Liver (tissue), 9 donors: ENCODE results near the gene TMEM98. TPM values are rescaled to one million over a fixed set of nuclear protein-coding genes. Genes with fewer than 3 reads are reported as not detected.

ENCODE experiments used
- DNase-seq: peaks from one replicate; pipeline ENCODE4 v3.0.0-alpha.2; 2017; ENCODE audit warnings: low spot score
- H3K27ac ChIP-seq, 2 donors: one replicate each; pipeline ENCODE4 v1.7.0; 2013; ENCODE audit warnings: inconsistent platforms in 2 of 2, low read length in 2 of 2, control low read depth in 1 of 2, low read depth in 1 of 2, mild to moderate bottlenecking in 1 of 2
- H3K27me3 ChIP-seq, 4 donors: one replicate each; pipeline versions ENCODE4 v1.6.1 to v1.7.0; 2013; ENCODE audit warnings: low read length in 3 of 4, inconsistent platforms in 1 of 4, mild to moderate bottlenecking in 1 of 4, moderate library complexity in 1 of 4; ENCODE audit not compliant: control insufficient read depth in 4 of 4, insufficient read depth in 4 of 4
- H3K36me3 ChIP-seq, 4 donors: one replicate each; pipeline versions ENCODE4 v1.6.1 to v1.7.0; 2013; ENCODE audit warnings: low read length in 3 of 4, mild to moderate bottlenecking in 3 of 4, low read depth in 1 of 4, moderate library complexity in 1 of 4; ENCODE audit not compliant: control insufficient read depth in 4 of 4, insufficient read depth in 3 of 4
- H3K4me1 ChIP-seq, 4 donors: one replicate each; pipeline versions ENCODE4 v1.6.1 to v1.7.0; 2013; ENCODE audit warnings: low read length in 3 of 4, mild to moderate bottlenecking in 3 of 4, moderate library complexity in 1 of 4; ENCODE audit not compliant: control insufficient read depth in 4 of 4, insufficient read depth in 4 of 4
- H3K4me3 ChIP-seq, 3 donors: one replicate each; pipeline versions ENCODE4 v1.6.1 to v1.7.0; 2013; ENCODE audit warnings: low read length in 3 of 3, control low read depth in 1 of 3, low read depth in 1 of 3, mild to moderate bottlenecking in 1 of 3
- H3K9ac ChIP-seq, 2 donors: one replicate each; pipeline ENCODE4 v1.7.0; 2013; ENCODE audit warnings: low read length in 2 of 2, mild to moderate bottlenecking in 2 of 2, moderate library complexity in 2 of 2, control low read depth in 1 of 2, low read depth in 1 of 2
- H3K9me3 ChIP-seq, 4 donors: one replicate each; pipeline versions ENCODE4 v1.6.1 to v1.7.0; 2013; ENCODE audit warnings: low read length in 3 of 4; ENCODE audit not compliant: control insufficient read depth in 4 of 4
- ATF3 ChIP-seq: IDR thresholded peaks from 2 replicates; pipeline ENCODE4 v1.6.1; 2016; ENCODE audit warnings: antibody characterized with exemption
- CTCF ChIP-seq: fragments of 150-350 bp; IDR thresholded peaks from 2 replicates; pipeline ENCODE4 v1.5.1; 2017; ENCODE audit warnings: improper control_type of control experiment, low read depth, low read length; ENCODE audit not compliant: missing input control
- EGR1 ChIP-seq, 2 donors: IDR thresholded peaks; 2 replicates each; pipeline ENCODE4 v1.6.1; 2016 to 2018; ENCODE audit warnings: antibody characterized with exemption in 2 of 2, low read depth in 2 of 2
- FOXA1 ChIP-seq: IDR thresholded peaks from 2 replicates; pipeline ENCODE4 v1.6.1; 2016; ENCODE audit warnings: antibody characterized with exemption
- FOXA2 ChIP-seq: IDR thresholded peaks from 2 replicates; pipeline ENCODE4 v1.6.1; 2016; ENCODE audit warnings: antibody characterized with exemption
- GABPA ChIP-seq, 2 donors: IDR thresholded peaks in 1 of 2; conservative IDR thresholded peaks in 1 of 2; 2 replicates each; pipeline ENCODE4 v1.6.1; 2016; ENCODE audit warnings: antibody characterized with exemption in 2 of 2, mild to moderate bottlenecking in 1 of 2, moderate library complexity in 1 of 2
- HNF4A ChIP-seq, 2 donors: conservative IDR thresholded peaks; 2 replicates each; pipeline ENCODE4 v1.6.1; 2016; ENCODE audit warnings: antibody characterized with exemption in 2 of 2, mild to moderate bottlenecking in 2 of 2
- HNF4G ChIP-seq: IDR thresholded peaks from 2 replicates; pipeline ENCODE4 v1.6.1; 2016; ENCODE audit warnings: antibody characterized with exemption
- JUND ChIP-seq, 2 donors: IDR thresholded peaks; 2 replicates each; pipeline ENCODE4 v1.6.1; 2016; ENCODE audit warnings: antibody characterized with exemption in 2 of 2
- MAX ChIP-seq: IDR thresholded peaks from 2 replicates; pipeline ENCODE4 v1.6.1; 2016; ENCODE audit warnings: antibody characterized with exemption
- NR2F2 ChIP-seq: IDR thresholded peaks from 2 replicates; pipeline ENCODE4 v1.6.1; 2016; ENCODE audit warnings: antibody characterized with exemption
- RAD21 ChIP-seq, 2 donors: IDR thresholded peaks; 2 replicates each; pipeline ENCODE4 v1.6.1; 2016; ENCODE audit warnings: antibody characterized with exemption in 2 of 2, mild to moderate bottlenecking in 2 of 2
- REST ChIP-seq: IDR thresholded peaks from 2 replicates; pipeline ENCODE4 v1.6.1; 2016; ENCODE audit warnings: antibody characterized with exemption, mild to moderate bottlenecking
- RXRA ChIP-seq, 2 donors: IDR thresholded peaks; 2 replicates each; pipeline ENCODE4 v1.6.1; 2017 to 2018; ENCODE audit warnings: antibody characterized with exemption in 2 of 2, mild to moderate bottlenecking in 1 of 2
- TAF1 ChIP-seq: conservative IDR thresholded peaks from 2 replicates; pipeline ENCODE4 v1.6.1; 2016; ENCODE audit warnings: antibody characterized with exemption, mild to moderate bottlenecking
- YY1 ChIP-seq: IDR thresholded peaks from 2 replicates; pipeline ENCODE4 v1.6.1; 2016; ENCODE audit warnings: antibody characterized with exemption, mild to moderate bottlenecking
- ZBTB33 ChIP-seq: IDR thresholded peaks from 2 replicates; pipeline ENCODE4 v1.6.1; 2016; ENCODE audit warnings: antibody characterized with exemption
- WGBS: extraction: QIAGEN DNeasy Blood & Tissue Kit; methylation state at CpG from one replicate; pipeline ENCODE4 v1.1.7; 2013; 5-methylcytosine and 5-hydroxymethylcytosine counted together
- polyA plus RNA-seq, 2 donors: library from polyadenylated mRNA; stranded (reverse) in 1 of 2; unstranded in 1 of 2; fragments of 200-250 nt in 1 of 2; fragments of >200 nt in 1 of 2; fragmentation: Nextera tagmentation in 1 of 2; extraction: Ambion mirVana in 1 of 2; gene quantifications; one replicate each; pipeline versions ENCODE4 v1.2.1 to v1.2.3, GENCODE V29; 2013 to 2015
- total RNA-seq, 2 donors: library from RNA; depleted of rRNA; stranded (reverse); fragments of >200 nt; gene quantifications; one replicate each; pipeline ENCODE4 v1.2.3, GENCODE V29; 2014
- donor health status: healthy.
- donor health status: healthy.
- donor health status: healthy.
- donor health status: healthy.
- donor health status: healthy.

Gene TMEM98
- total and polyA plus RNA-seq, 4 donors, result 7.0 to 17.5 (median 10.7) TPM

- Histone ChIP-seq H3K4me3 (no peak overlapping the region), H3K27me3 (no peaks in the 10 kb centered on the region), H3K27ac (no peak overlapping the region), H3K9ac (no peak overlapping the region), H3K9me3 (no peaks in the 10 kb centered on the region), H3K4me1 (peaks cover 2 to 11% (median 6%) of the 10 kb centered on the region in 4 donors), H3K36me3 (peaks cover 0 to 3% (median 0%) of the 10 kb centered on the region in 4 donors)
- TF ChIP-seq NR2F2 (no peak), HNF4A (conservative IDR thresholded peaks at IDR 0.05) (no peak), MAX (no peak), ATF3 (no peak), RXRA (IDR thresholded peaks at IDR 0.05) (no peak), HNF4G (no peak), EGR1 (IDR thresholded peaks at IDR 0.05; ENCODE audit: low read depth in 2 of 2) (no peak), YY1 (no peak), GABPA (IDR thresholded peaks at IDR 0.05 in 1 of 2, conservative IDR thresholded peaks at IDR 0.05 in 1 of 2) (no peak), TAF1 (no peak), CTCF (no peak), FOXA1 (no peak), ZBTB33 (no peak), RAD21 (IDR thresholded peaks at IDR 0.05) (no peak), REST (no peak), FOXA2 (no peak), JUND (IDR thresholded peaks at IDR 0.05) (no peak)
- WGBS, result 98% methylated on average over 1 of the region's 1 CpG
- DNase-seq, result no peak
Measured at GRCh38 chr17:32930512-32930911, 2.6 kb downstream of the TMEM98 start.

GRCh38 chr17:32931686-32932085 lies 3.7 kb downstream of the TMEM98 start:
- Histone ChIP-seq H3K9me3 (no peaks in the 10 kb centered on the region), H3K4me1 (peaks cover 2 to 11% (median 6%) of the 10 kb centered on the region in 4 donors), H3K27ac (no peak overlapping the region), H3K4me3 (no peak overlapping the region), H3K27me3 (no peaks in the 10 kb centered on the region), H3K9ac (no peak overlapping the region), H3K36me3 (peaks cover 0 to 3% (median 0%) of the 10 kb centered on the region in 4 donors)
- whole genome bisulfite sequencing, result 87% methylated on average over 1 of the region's 1 CpG
- no peak for DNase-seq
- no peak for TF ChIP-seq FOXA1
- no peak for TF ChIP-seq JUND (IDR thresholded peaks at IDR 0.05)
- TF ChIP-seq REST, result no peak
- no peak for TF ChIP-seq TAF1
- no peak for TF ChIP-seq ZBTB33
- TF ChIP-seq FOXA2, result no peak
